Skeletal muscle satellite cell (primary cell): ENCODE measurements around the gene ANKRD10.
"Not testable (repeated sequence)": the region's sequence is repeated elsewhere in the genome, so short reads cannot be mapped to it uniquely, and the experiment has no call there.

Source experiments
- H3K27me3 ChIP-seq: 2 replicates; pipeline ENCODE4 v1.7.0; 2013; ENCODE audit warnings: low read length; ENCODE audit not compliant: control insufficient read depth, insufficient read depth
- H3K36me3 ChIP-seq: 2 replicates; pipeline ENCODE4 v1.7.0; 2013; ENCODE audit warnings: mild to moderate bottlenecking, control low read depth, low read length; ENCODE audit not compliant: insufficient read depth
- H3K4me1 ChIP-seq: 2 replicates; pipeline ENCODE4 v1.7.0; 2013; ENCODE audit warnings: low read length; ENCODE audit not compliant: control insufficient read depth, insufficient read depth
- H3K4me2 ChIP-seq: 2 replicates; pipeline ENCODE4 v1.7.0; 2013; ENCODE audit warnings: mild to moderate bottlenecking, low read length
- H3K4me3 ChIP-seq: 2 replicates; pipeline ENCODE4 v1.7.0; 2013; ENCODE audit warnings: low read length
- H3K9ac ChIP-seq: 2 replicates; pipeline ENCODE4 v1.7.0; 2013; ENCODE audit warnings: mild to moderate bottlenecking, low read depth, low read length, moderate library complexity
- H3K9me3 ChIP-seq: replicated peaks from 2 replicates; pipeline ENCODE4 v1.7.0; 2013; ENCODE audit warnings: mild to moderate bottlenecking, control low read depth, low read length

Gene ANKRD10

GRCh38 chr13:110841846-110842245, 73.0 kb downstream of the ANKRD10 start:
- Histone ChIP-seq H3K4me2 (no peak overlapping the region), H3K4me1 (no peaks in the 10 kb centered on the region), H3K9me3 (no peaks in the 10 kb centered on the region), H3K9ac (no peak overlapping the region), H3K27me3 (peaks cover 43% of the 10 kb centered on the region), H3K4me3 (no peak overlapping the region), H3K36me3 (no peaks in the 10 kb centered on the region)

DNA sequence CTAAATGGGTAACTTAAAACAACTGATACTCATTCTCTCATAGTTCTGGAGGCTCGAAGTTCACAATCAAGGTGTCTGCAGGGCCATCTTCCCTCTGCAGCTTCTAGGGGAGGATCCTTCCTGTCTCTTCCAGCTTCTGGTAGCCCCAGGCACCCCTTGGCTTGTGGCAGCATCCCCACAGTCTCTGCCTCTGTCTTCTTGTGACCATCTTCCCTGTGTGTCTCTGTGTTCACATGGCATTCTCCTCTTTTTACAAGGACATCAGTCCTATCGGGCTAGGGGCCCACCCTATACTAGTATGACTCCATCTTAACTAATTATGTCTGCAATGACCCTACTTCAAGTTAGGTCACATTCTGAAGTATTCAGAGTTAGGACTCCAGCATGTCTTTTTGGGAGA, 73.5 kb downstream of the ANKRD10 start:
- H3K9ac ChIP-seq = no peak overlapping the region
- no peaks in the 10 kb centered on the region for H3K4me1 ChIP-seq
- no peaks in the 10 kb centered on the region for H3K9me3 ChIP-seq
- no peaks in the 10 kb centered on the region for H3K36me3 ChIP-seq
- H3K27me3 ChIP-seq = peaks cover 39% of the 10 kb centered on the region
- no peak overlapping the region for H3K4me2 ChIP-seq
- no peak overlapping the region for H3K4me3 ChIP-seq

DNA sequence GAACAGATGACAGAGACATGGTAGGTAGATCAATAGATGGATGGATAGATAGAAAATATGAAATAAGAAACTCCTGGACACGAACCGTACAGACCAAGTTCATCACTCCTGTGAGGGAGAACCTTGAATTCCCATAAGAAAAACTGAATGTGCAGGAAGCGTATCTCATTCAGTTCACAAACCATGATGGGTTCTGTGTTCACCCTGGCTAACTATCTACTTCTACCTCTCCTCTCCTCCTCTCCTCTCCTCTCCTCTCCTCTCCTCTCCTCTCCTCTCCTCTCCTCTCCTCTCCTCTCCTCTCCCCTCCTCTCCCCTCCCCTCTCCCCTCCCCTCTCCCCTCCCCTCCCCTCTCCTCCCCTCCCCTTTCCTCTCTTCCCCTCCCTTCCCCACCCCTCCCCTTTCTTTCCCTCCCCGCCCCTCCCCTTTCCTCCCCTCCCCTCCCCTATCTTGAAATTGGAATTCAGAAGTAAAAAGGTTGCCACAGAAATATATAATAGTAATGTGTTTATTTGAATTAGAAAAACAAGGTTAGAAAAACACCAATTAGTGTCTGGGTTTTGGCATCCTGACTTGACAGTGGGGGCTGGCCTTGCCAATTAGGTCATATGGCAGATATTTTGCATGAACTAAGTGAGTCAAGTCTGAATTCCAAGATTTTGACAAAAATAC, 75.9 kb downstream of the ANKRD10 start:
- no peaks in the 10 kb centered on the region for H3K4me1 ChIP-seq
- H3K4me2 ChIP-seq = no peak overlapping the region
- H3K4me3 ChIP-seq = no peak overlapping the region
- no peak overlapping the region for H3K9ac ChIP-seq
- H3K36me3 ChIP-seq = no peaks in the 10 kb centered on the region
- H3K9me3 ChIP-seq = no peaks in the 10 kb centered on the region
- peaks cover 36% of the 10 kb centered on the region for H3K27me3 ChIP-seq

- Histone ChIP-seq H3K27me3 (peaks cover 42% of the 10 kb centered on the region), H3K9me3 (no peaks in the 10 kb centered on the region), H3K36me3 (no peaks in the 10 kb centered on the region), H3K4me2 (no peak overlapping the region), H3K9ac (no peak overlapping the region), H3K4me3 (no peak overlapping the region), H3K4me1 (no peaks in the 10 kb centered on the region)
Observed at GRCh38 chr13:110838116-110838515, 76.8 kb downstream of the ANKRD10 start.

GRCh38 chr13:110837397-110838061, 77.3 kb downstream of the ANKRD10 start:
- not testable (repeated sequence) for H3K9me3 ChIP-seq, H3K4me3 ChIP-seq, H3K36me3 ChIP-seq, H3K4me2 ChIP-seq, H3K4me1 ChIP-seq, H3K9ac ChIP-seq
- peaks cover 44% of the 10 kb centered on the region for H3K27me3 ChIP-seq

- Histone ChIP-seq H3K36me3 (no peaks in the 10 kb centered on the region), H3K4me1 (no peaks in the 10 kb centered on the region), H3K9me3 (no peaks in the 10 kb centered on the region), H3K4me2 (no peak overlapping the region), H3K27me3 (peaks cover 48% of the 10 kb centered on the region), H3K9ac (no peak overlapping the region), H3K4me3 (no peak overlapping the region)
Observed at GRCh38 chr13:110836605-110836903, 78.3 kb downstream of the ANKRD10 start.

- no peak overlapping the region for H3K9ac ChIP-seq
- no peaks in the 10 kb centered on the region for H3K36me3 ChIP-seq
- peaks cover 46% of the 10 kb centered on the region for H3K27me3 ChIP-seq
Observed at GRCh38 chr13:110835721-110836604, 78.9 kb downstream of the ANKRD10 start.

DNA sequence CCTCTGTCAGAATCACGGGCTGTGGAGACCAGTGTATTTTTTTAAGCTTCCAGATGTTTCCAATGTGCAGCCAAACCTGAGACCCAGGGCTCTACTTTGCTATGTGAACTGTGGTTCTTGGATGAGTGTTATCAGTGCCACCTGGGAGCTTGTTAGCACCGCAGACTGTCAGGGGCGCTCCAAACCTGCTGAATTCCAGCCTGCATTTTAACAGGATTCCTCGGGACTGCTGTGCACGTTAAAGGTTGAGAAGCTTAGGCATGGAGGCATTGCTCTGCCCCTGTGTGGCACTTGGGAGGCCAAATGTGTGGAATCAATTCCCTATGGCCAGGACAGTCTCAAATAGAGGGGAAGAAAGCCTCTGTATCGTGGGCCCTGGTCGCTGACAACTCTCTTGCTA, 80.3 kb downstream of the ANKRD10 start:
- Histone ChIP-seq H3K4me3 (no peak overlapping the region), H3K4me1 (no peaks in the 10 kb centered on the region), H3K27me3 (peaks cover 49% of the 10 kb centered on the region), H3K9ac (no peak overlapping the region), H3K36me3 (no peaks in the 10 kb centered on the region), H3K9me3 (no peaks in the 10 kb centered on the region), H3K4me2 (no peak overlapping the region)

More at GRCh38 chr13:110835721-110836604, 78.9 kb downstream of the ANKRD10 start:
- Histone ChIP-seq H3K9me3 (no peaks in the 10 kb centered on the region), H3K4me2 (no peak overlapping the region), H3K4me3 (no peak overlapping the region), H3K4me1 (no peaks in the 10 kb centered on the region)

GRCh38 chr13:110832531-110832930, 82.3 kb downstream of the ANKRD10 start:
- H3K4me3 ChIP-seq = no peak overlapping the region
- no peak overlapping the region for H3K9ac ChIP-seq
- H3K36me3 ChIP-seq = no peaks in the 10 kb centered on the region
- no peaks in the 10 kb centered on the region for H3K4me1 ChIP-seq
- H3K27me3 ChIP-seq = peaks cover 58% of the 10 kb centered on the region
- H3K9me3 ChIP-seq = no peaks in the 10 kb centered on the region
- no peak overlapping the region for H3K4me2 ChIP-seq

DNA sequence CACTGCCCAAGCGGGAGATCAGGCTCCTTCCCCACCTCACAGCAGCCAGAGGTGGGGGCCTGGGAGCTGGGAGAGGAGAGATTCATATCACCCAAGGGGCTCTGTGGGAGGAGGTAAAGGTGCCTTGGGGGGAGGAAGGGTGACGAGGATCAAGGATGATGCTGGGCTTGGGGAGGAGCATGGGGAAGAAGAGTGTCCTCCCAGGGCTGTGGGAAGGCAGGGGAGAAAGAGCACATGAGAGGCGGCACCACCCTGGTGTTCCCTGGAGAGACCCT, 82.7 kb downstream of the ANKRD10 start:
- H3K4me2 ChIP-seq = no peak overlapping the region
- no peaks in the 10 kb centered on the region for H3K9me3 ChIP-seq
- no peak overlapping the region for H3K4me3 ChIP-seq
- no peaks in the 10 kb centered on the region for H3K36me3 ChIP-seq
- peaks cover 58% of the 10 kb centered on the region for H3K27me3 ChIP-seq
- no peak overlapping the region for H3K9ac ChIP-seq
- no peaks in the 10 kb centered on the region for H3K4me1 ChIP-seq

GRCh38 chr13:110831437-110832204, 83.2 kb downstream of the ANKRD10 start:
- no peak overlapping the region for H3K9ac ChIP-seq
- H3K4me1 ChIP-seq = no peaks in the 10 kb centered on the region
- no peak overlapping the region for H3K4me3 ChIP-seq
- H3K36me3 ChIP-seq = no peaks in the 10 kb centered on the region
- H3K4me2 ChIP-seq = no peak overlapping the region
- H3K27me3 ChIP-seq = peaks cover 58% of the 10 kb centered on the region
- H3K9me3 ChIP-seq = no peaks in the 10 kb centered on the region
